K562 (cell line): ENCODE data around the gene EPB41L4B. TPM values are rescaled to one million over a fixed set of nuclear protein-coding genes. Genes with fewer than 3 reads are reported as not detected.

ENCODE experiments used
- ATAC-seq: fragments of 200-7000 bp; cut with Tn5 transposase; 3 replicates; pipeline ENCODE4 v1.9.1; 2020; ENCODE audit warnings: moderate library complexity
- BruUV-seq: library from RNA; stranded (reverse); fragments of 400-500 nt; replicated peaks from 2 replicates; lab custom pipeline; 2021; lab: Mats Ljungman, UMichigan
- CTCF ChIA-PET: fragments of 300-600 bp; formaldehyde crosslinking; extraction: SDS; loops from one replicate; lab custom pipeline; 2021; ENCODE audit warnings: low intra/inter-chr PET ratio; lab: Yijun Ruan, JAX
- POLR2A ChIA-PET: fragments of 300-600, 350-650 bp; sonication (Branson Sonifier 250); formaldehyde crosslinking; extraction: SDS; loops from one replicate; lab custom pipeline; 2021; ENCODE audit warnings: antibody characterized with exemption, inconsistent platforms; lab: Yijun Ruan, JAX
- DNase-seq, 4 experiments: peaks; one replicate each; pipeline versions ENCODE4 v3.0.0 to v3.0.0-alpha.2; 2011 to 2018; ENCODE audit warnings: low spot score in 3 of 4, mixed read lengths in 3 of 4; ENCODE audit errors: extremely low read depth in 1 of 4
- FAIRE-seq: peaks from 2 replicates; lab custom pipeline; 2011; peaks lifted over from hg19 to GRCh38; lab: Jason Lieb, UNC
- H2AFZ ChIP-seq: 2 replicates; pipeline ENCODE4 v1.6.0; 2011; ENCODE audit warnings: low read depth, low read length, control low read depth, inconsistent platforms
- H3K27ac ChIP-seq: fragments of 200-600 bp; 3 replicates; pipeline ENCODE4 v1.8.0; 2011; ENCODE audit warnings: low read depth, mild to moderate bottlenecking, control low read depth, inconsistent platforms, low read length, moderate library complexity, mixed read lengths; ENCODE audit errors: extremely low read depth
- H3K27me3 ChIP-seq, 2 experiments: fragments of 300-600 bp in 1 of 2; 2 replicates in 1 of 2; 3 replicates in 1 of 2; pipeline versions ENCODE4 v1.6.0 to v1.8.0; 2011; ENCODE audit warnings: inconsistent platforms in 2 of 2, low read length in 2 of 2, mild to moderate bottlenecking in 1 of 2, mixed read lengths in 1 of 2, moderate library complexity in 1 of 2; ENCODE audit not compliant: control insufficient read depth in 2 of 2, insufficient read depth in 2 of 2
- H3K36me3 ChIP-seq: fragments of 300-600 bp; 3 replicates; pipeline ENCODE4 v1.8.0; 2011; ENCODE audit warnings: mild to moderate bottlenecking, low read length, inconsistent platforms; ENCODE audit not compliant: control insufficient read depth, insufficient read depth
- H3K4me1 ChIP-seq, 2 experiments: fragments of 200-600 bp in 1 of 2; replicated peaks in 1 of 2; 2 replicates in 1 of 2; 3 replicates in 1 of 2; pipeline versions ENCODE4 v1.5.1 to v1.8.0; 2011; ENCODE audit warnings: inconsistent platforms in 2 of 2, low read length in 2 of 2, mild to moderate bottlenecking in 1 of 2, mixed read lengths in 1 of 2, moderate library complexity in 1 of 2; ENCODE audit not compliant: control insufficient read depth in 2 of 2, insufficient read depth in 2 of 2
- H3K4me2 ChIP-seq: 2 replicates; pipeline ENCODE4 v1.6.1; 2011; ENCODE audit warnings: low read length, control low read depth, inconsistent platforms, mixed read lengths; ENCODE audit not compliant: insufficient read depth
- H3K4me3 ChIP-seq: fragments of 200-600 bp; sonication (generic), shearing (Covaris generic); 2 replicates; pipeline ENCODE4 v1.5.1; 2016; ENCODE audit warnings: control low read depth, inconsistent platforms
- H3K79me2 ChIP-seq: fragments of 200-600 bp; 3 replicates; pipeline ENCODE4 v1.8.0; 2011; ENCODE audit warnings: low read length, inconsistent platforms; ENCODE audit not compliant: control insufficient read depth, insufficient read depth
- H3K9ac ChIP-seq, 2 experiments: 2 replicates each; pipeline versions ENCODE4 v1.6.0 to v1.6.1; 2011; ENCODE audit warnings: low read depth in 2 of 2, low read length in 2 of 2, control low read depth in 1 of 2, inconsistent platforms in 1 of 2, mild to moderate bottlenecking in 1 of 2, mixed read lengths in 1 of 2; ENCODE audit not compliant: insufficient read depth in 1 of 2
- H3K9me1 ChIP-seq: one replicate; pipeline ENCODE4 v1.6.0; 2011; ENCODE audit warnings: inconsistent platforms, mild to moderate bottlenecking, low read length, moderate library complexity; ENCODE audit not compliant: control insufficient read depth, insufficient read depth
- H3K9me3 ChIP-seq: replicated peaks from 2 replicates; pipeline ENCODE4 v1.5.1; 2011; ENCODE audit warnings: low read depth, low read length, inconsistent platforms; ENCODE audit not compliant: control insufficient read depth, insufficient read depth
- H4K20me1 ChIP-seq: replicated peaks from 2 replicates; pipeline ENCODE4 v1.6.1; 2011; ENCODE audit warnings: low read length, inconsistent platforms, mixed read lengths; ENCODE audit not compliant: control insufficient read depth, insufficient read depth
- CHD4 ChIP-seq: fragments of 200-600 bp; sonication (generic); IDR thresholded peaks from 3 replicates; pipeline ENCODE4 v1.6.1; 2012; ENCODE audit warnings: low read depth, mild to moderate bottlenecking, mixed read lengths, low read length, inconsistent platforms; ENCODE audit not compliant: insufficient read depth, insufficient replicate concordance, poor library complexity, severe bottlenecking
- TFAM ChIP-seq: fragments of 250-450 bp; sonication (Bioruptor Pico); conservative IDR thresholded peaks from 2 replicates; pipeline ENCODE4 v1.5.0; 2021; ENCODE audit warnings: mild to moderate bottlenecking, moderate library complexity
- ZBTB7A ChIP-seq: IDR thresholded peaks from 2 replicates; pipeline ENCODE4 v1.6.1; 2011; ENCODE audit warnings: low read depth, mild to moderate bottlenecking, low read length, moderate library complexity, borderline replicate concordance; ENCODE audit not compliant: control insufficient read depth
- ZNF586 ChIP-seq: fragments of 450-650 bp; formaldehyde crosslinking; conservative IDR thresholded peaks from 2 replicates; pipeline ENCODE4 v1.4.0; 2020; ENCODE audit warnings: mild to moderate bottlenecking, moderate library complexity
- WGBS: fragments of 100-300 bp; shearing (Covaris generic); methylation state at CpG from one replicate; pipeline ENCODE4 v1.1.6; 2016; ENCODE audit warnings: low coverage, mixed read lengths; ENCODE audit not compliant: insufficient coverage; ENCODE audit errors: missing lambda C conversion rate; 5-methylcytosine and 5-hydroxymethylcytosine counted together
- in situ Hi-C: fragments of 300-500 bp; cut with MboI; formaldehyde crosslinking; loops from 4 replicates; pipeline ENCODE4 v1.15.0; 2018; ENCODE audit warnings: inconsistent platforms, mixed read lengths
- intact Hi-C: fragments of 100-400 bp; cut with micrococcal nuclease; formaldehyde crosslinking; loops from 2 replicates; pipeline ENCODE4 v1.14.2; 2022
- polyA plus RNA-seq, 8 experiments: library from polyadenylated mRNA; depleted of rRNA in 4 of 8; stranded (reverse) in 5 of 8; unstranded in 3 of 8; fragments of >200 nt; fragmentation: Nextera tagmentation in 2 of 8; fragmentation: Illumina TruSeq in 1 of 8; extraction: Ambion mirVana in 2 of 8; extraction: Trizol in 1 of 8; gene quantifications; 2 replicates each; pipeline versions ENCODE4 v1.2.1 to v1.2.3, GENCODE V29; 2011 to 2014; ENCODE audit warnings: inconsistent platforms in 1 of 8, missing spikeins in 1 of 8
- total RNA-seq, 7 experiments: library from RNA; depleted of rRNA in 6 of 7; stranded (reverse); fragments of >200 nt in 6 of 7; fragmentation: Illumina TruSeq in 2 of 7; extraction: Trizol in 2 of 7; gene quantifications; 2 replicates each; pipeline versions ENCODE4 v1.2.1 to v1.2.3, GENCODE V29; 2011 to 2021; ENCODE audit warnings: low replicate concordance in 1 of 7
- TF ChIP-seq, protein P1 (sequence below): fragments of 450-650 bp; IDR thresholded peaks from 2 replicates; pipeline ENCODE4 v1.6.1; 2014; ENCODE audit warnings: low read depth, mild to moderate bottlenecking, moderate library complexity, borderline replicate concordance

The EPB41L4B gene
- total and polyA plus RNA-seq, 9 of the 15 experiments (the other 6 are each of a cell fraction or from before 2014, with no cell fraction given): 0.09 to 0.38 (median 0.21) TPM

DNA sequence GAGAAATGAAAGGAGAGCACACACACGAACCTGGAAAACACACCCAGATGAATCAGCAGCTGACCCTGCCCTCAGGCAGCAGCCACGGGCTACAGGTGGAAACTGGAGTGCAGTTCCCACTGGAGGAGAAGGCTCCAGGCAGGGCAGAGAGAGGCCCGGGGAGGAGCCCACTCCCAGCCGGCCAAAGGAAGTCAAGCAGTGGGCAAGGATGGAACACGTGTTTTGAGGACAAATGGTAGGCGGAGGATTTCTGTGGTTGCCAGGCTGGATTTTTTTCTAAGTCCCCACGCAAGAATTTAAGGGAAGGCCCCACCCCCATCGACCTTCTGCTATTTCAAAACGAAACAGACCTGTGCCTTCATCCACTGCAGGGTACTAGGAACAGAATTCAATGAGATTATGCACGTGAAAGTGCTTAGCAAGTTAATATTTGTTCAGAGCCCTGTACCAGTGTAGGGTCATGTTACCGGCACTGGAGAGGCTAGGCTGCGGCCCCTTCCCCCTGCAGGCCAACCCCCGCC is 6.8 kb downstream of the EPB41L4B start:
- Histone ChIP-seq H2AFZ (no peak overlapping the region), H3K4me3 (no peak overlapping the region), H3K36me3 (no peaks in the 10 kb centered on the region), H3K4me2 (no peak overlapping the region), H3K27ac (no peak overlapping the region), H4K20me1 (peaks cover 10% of the 10 kb centered on the region; the same call in 1 of the 2 replicates), H3K9ac (no peak overlapping the region), H3K4me1 (peaks cover 0 to 2% of the 10 kb centered on the region in 2 experiments; a peak in 1 of 5 replicates), H3K9me3 (no peaks in the 10 kb centered on the region), H3K27me3 (peaks cover 36 to 75% of the 10 kb centered on the region in 2 experiments), H3K79me2 (no peaks in the 10 kb centered on the region), H3K9me1 (no peaks in the 10 kb centered on the region)
- POLR2A ChIA-PET: no interaction called here
- CTCF ChIA-PET: no interaction called here
- no peak for ATAC-seq
- no TSS peak for BruUV-seq
- FAIRE-seq: no peak
- DNase-seq: no peak
- intact Hi-C loops (no loop called here), in situ Hi-C loops (loop anchor here (10.0 kb wide), 1 partner anchor 439 kb away; no protein-coding TSS in a partner anchor)
- WGBS: 4% methylated on average over 11 of the region's 13 CpGs
- TF ChIP-seq CHD4: no peak
- TF ChIP-seq, protein P1, sequence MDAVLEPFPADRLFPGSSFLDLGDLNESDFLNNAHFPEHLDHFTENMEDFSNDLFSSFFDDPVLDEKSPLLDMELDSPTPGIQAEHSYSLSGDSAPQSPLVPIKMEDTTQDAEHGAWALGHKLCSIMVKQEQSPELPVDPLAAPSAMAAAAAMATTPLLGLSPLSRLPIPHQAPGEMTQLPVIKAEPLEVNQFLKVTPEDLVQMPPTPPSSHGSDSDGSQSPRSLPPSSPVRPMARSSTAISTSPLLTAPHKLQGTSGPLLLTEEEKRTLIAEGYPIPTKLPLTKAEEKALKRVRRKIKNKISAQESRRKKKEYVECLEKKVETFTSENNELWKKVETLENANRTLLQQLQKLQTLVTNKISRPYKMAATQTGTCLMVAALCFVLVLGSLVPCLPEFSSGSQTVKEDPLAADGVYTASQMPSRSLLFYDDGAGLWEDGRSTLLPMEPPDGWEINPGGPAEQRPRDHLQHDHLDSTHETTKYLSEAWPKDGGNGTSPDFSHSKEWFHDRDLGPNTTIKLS: no peak
- TF ChIP-seq ZNF586 (CRISPR knock-in tag): no peak
- TF ChIP-seq ZBTB7A: no peak
- TF ChIP-seq TFAM (CRISPR knock-in tag): no peak
